AML-193 (cell line): Measurements from ENCODE around the gene PCNX3.

ENCODE experiments used
- DNase-seq, 2 experiments: peaks; one replicate each; lab custom pipeline; 2025; lab: John Stamatoyannopoulos, UW

The PCNX3 gene

DNA sequence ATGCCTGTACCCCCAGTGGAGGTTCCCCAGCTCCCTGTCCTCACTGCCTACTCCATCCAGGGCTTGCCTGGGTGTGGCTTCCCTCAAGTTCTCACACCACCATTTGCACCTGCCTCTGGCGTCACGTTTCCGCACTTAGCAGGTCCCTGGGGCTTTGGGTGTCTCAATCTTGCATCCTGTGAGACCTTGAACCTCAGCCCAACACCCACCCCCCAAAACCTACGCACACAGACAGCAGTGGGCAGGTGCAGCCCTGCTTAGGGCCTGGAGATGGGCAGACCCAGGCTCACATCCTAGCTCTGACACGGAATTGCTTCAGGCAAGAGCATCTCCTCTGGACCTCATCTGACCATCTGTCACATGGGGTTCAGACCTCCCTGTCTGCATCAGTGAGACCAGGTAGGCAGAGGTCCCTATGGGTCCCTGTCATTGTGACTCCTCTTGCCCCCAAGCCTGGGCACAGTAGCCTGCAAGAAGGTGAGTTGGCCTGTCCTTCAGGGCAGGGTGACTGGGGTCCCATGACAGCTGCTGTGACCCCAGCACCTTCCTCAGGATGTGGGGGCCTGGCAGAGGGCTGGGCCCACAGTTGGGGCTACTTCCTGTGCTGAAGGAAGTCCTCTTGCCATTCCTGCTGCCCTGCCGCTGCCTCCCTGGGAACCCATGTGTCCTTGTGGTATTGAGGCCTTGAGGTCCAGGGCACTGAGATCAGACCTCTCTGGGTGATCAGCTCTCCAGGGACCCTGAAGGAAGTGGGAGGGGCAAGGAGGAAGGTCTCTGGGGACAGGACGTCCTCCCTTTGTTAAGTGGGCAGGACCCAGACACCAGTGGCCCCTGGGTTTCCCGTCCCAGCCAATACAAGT lies 24.3 kb downstream of the PCNX3 start:
- DNase-seq: peak; percentile 42 to 49

DNA sequence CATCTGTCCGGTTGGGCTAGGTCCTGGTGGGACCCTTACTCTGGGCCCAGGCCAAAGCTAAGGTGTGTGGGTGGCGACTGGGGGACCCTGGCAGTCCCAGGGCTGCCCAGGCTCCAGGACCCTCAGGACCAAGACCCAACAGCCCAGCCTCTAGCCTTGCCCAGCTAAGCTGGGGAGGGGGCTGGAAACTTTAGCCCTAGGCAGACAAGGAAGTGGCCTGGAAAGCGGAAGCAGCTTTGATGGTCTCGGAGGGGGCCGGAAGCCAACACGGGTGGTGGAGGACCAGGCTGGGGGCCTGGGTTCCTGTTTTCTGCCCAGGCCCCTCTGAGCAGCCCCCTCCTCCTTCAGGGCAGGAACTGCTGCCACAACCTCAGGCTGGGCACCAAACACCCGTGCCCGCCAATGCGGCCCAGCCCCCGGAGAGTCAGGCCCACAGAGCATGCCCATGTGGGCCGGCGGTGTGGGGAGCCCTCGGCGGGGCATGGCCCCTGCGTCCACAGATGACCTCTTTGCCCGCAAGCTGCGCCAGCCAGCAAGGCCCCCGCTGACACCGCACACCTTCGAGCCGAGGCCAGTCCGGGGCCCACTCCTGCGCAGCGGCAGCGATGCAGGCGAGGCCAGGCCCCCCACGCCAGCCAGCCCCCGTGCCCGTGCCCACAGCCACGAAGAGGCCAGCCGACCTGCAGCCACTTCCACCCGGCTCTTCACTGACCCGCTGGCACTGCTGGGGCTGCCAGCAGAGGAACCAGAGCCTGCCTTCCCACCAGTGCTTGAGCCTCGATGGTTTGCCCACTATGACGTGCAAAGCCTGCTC lies 25.1 kb downstream of the PCNX3 start:
- DNase-seq: peak; percentile 84 to 87

GRCh38 chr11:65641297-65642013 lies 25.9 kb downstream of the PCNX3 start:
- DNase-seq: peak in 1 of 2 experiments; percentile 1

DNA sequence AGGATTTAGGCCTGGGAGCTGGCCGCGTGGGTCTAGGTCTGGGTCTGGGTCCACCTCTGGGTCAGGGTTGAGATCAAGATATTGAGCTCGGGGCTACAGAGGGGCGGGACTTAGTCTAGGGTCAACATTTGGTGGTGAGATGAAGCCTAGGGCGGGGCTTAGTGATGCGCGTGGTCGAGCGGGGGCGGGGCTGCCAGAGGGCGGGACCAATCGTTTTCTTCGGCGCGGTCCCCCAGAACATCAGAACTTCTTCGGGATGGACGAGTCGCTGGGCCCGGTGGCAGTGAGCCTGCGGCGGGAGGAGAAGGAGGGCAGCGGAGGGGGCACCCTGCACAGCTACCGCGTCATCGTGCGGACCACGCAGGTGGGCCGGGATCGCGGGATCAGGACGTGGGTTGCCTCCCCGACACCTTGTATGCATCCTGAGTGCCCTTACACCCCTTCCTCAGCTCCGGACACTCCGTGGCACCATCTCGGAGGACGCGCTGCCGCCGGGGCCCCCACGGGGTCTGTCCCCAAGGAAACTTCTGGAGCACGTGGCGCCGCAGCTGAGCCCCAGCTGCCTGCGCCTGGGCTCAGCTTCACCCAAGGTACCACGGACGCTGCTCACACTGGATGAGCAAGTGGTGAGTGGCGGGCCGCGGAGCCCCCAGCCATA lies 26.6 kb downstream of the PCNX3 start:
- DNase-seq: no peak

DNA sequence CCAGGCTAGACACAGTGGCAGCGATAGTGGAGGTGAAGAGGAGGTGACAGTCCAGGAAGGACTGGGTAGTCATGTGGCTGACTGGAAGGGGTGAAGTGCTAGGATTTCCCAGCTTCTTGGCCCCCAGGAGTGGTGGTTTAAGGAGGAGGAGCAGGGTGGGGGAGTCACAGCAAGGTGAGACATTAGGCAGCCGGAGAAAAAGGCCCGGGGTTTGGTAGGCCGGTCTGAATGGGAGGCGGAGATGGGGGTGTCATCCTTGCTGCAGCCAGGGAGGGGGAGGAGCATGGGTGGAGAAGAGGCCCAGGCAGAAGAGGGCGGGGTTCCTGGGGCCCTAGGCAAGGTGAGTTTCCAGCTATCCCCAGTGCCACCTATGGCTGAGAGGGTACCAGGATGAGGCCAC lies 28.4 kb downstream of the PCNX3 start:
- no peak for DNase-seq

DNA sequence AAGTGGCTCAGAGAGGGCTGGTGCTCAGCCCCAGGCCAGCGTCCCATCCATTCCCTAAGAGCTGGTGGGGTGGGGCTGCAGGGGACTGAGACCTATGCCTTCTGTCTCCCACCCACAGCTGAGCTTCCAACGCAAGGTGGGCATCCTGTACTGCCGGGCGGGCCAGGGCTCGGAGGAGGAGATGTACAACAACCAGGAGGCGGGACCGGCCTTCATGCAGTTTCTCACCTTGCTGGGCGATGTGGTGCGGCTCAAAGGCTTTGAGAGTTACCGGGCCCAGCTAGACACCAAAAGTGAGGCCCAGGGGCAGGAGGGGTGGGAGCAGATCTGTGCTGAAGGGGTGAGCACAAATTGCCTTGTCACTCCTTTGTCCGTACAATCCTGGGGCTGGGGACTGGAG lies 29.3 kb downstream of the PCNX3 start:
- DNase-seq: no peak

DNA sequence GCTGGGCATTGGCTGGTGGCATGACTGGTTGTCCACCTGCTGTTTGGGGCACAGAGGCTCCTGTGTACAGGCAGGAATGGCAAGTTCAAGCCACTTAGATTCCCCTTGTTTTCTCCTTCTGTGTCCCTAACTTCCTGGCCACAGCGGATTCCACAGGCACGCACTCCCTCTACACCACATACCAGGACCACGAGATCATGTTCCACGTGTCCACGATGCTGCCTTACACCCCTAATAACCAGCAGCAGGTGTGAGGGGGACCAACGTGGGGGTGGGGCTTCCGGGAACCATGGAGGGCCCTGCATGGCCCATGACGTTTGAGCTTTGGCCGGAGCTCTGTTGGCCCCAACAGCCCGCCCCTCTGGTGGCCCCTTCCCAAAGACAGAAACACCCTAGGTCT lies 30.1 kb downstream of the PCNX3 start:
- DNase-seq: no peak

DNA sequence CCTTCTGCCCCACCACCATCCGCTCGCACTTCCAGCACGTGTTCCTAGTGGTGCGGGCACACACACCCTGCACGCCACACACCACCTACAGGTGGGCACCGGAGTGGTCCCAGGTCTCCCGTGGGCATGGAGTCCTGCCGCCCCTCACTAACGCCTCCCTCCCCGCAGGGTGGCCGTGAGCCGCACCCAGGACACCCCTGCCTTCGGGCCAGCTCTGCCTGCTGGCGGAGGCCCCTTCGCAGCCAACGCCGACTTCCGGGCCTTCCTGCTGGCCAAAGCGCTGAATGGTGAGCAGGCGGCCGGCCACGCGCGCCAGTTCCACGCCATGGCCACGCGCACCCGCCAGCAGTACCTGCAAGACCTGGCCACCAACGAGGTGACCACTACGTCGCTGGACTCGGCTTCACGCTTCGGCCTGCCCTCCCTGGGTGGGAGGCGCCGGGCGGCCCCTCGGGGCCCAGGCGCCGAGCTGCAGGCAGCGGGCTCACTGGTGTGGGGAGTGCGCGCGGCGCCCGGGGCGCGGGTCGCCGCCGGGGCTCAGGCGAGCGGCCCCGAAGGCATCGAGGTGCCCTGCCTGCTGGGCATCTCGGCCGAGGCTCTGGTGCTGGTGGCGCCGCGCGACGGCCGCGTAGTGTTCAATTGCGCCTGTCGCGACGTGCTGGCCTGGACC lies 30.8 kb downstream of the PCNX3 start:
- DNase-seq: no peak

DNA sequence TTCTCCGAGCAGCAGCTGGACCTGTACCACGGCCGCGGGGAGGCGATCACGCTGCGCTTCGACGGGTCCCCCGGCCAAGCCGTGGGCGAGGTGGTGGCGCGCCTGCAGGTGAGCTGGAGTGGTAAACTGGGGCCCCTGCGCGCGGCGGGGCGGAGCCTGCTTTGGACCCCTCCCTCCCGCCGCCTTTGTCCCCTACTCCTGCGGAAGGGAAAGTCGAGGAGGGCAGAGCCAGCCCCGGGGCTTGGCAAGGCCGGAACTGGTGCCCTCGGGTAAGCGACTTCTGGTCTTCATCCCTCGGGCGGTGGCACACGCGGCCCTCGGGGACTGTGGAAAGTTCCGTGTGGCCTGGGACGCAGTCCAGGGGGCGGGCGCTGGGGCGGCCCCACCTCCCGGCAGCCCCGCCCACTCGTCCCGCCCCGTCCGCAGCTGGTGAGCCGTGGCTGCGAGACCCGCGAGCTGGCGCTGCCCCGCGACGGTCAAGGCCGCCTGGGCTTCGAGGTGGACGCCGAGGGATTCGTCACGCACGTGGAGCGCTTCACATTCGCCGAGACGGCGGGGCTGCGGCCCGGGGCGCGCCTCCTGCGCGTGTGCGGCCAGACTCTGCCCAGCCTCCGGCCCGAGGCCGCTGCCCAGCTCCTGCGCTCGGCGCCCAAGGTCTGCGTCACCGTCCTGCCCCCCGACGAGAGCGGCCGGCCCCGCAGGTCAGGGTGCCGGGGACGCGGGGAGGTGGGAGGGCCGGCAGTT lies 31.6 kb downstream of the PCNX3 start:
- no peak for DNase-seq

- no peak for DNase-seq
Measured at GRCh38 chr11:65648997-65649493, 33.5 kb downstream of the PCNX3 start.

DNA sequence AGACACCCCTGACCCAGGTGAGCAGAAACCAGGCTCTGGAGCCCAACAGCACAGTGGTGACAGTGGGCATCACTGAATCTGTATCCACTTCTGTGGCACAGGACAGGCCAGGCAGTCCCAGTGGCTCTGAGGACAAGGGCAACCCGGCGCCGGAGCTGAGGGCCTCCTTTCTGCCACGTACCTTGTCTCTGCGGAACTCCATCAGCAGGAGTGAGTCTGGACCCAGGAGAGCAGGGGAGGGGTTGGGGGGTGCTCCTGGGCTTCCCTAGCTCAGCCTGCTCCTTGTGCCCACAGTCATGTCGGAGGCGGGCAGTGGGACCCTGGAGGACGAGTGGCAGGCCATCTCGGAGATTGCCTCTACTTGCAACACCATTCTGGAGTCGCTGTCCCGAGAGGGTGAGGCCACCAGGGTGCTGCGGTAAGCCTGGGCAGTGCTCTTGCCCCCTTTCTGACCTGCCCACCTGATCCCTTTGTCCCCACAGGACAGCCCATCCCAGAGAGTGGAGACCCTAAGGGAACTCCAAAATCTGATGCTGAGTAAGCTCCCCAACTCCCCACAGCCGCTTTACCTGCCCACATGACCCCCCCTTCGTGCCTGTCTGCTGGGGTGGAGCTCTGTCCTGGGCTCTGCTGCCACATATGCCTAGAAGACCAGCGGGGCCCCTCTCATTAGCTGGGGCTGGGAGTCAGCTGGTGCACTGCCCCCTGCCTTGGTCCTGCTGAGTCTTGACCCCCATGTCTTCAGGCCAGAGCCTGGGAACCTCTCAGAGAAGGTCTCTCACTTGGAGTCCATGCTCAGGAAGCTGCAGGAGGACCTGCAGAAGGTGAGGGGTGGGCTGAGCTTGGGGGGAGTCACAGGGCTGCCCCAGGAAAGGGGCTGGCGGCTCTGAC lies 34.3 kb downstream of the PCNX3 start:
- DNase-seq: no peak

DNA sequence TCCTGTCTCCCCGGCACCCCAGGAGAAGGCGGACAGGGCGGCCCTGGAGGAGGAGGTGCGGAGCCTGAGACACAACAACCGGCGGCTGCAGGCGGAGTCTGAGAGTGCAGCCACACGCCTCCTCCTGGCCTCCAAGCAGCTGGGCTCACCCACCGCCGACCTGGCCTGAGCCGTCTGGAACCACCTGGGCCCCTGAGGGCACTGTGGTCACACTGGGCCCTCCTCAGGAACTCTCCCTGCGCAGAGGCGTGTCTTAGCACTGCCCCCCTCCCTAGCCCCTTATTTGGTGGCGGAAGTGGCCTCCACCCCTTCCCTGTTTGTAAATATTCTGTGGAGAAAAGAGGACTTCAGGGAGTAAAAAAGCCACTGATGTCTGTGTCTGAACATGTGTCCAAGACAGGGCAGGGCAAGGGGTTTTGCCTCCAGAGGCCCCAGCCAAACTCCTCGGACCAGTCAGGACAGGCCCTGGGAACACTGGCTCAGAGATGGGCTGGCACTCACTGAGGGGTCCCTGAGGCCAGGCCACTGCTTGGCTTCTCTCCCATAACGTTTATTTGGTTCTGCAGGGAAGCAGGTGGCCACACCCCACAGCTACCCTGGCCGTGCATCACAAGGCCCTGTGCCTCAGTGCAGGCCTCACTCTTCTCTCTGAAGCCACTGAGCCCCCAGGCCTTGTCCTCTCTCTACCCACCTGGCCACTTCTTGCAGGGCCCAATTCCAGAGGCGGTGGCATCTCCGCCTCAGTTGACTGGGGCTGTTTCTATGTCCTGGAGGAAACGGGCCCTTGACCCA lies 35.2 kb downstream of the PCNX3 start:
- DNase-seq: no peak

- DNase-seq: no peak
Measured at GRCh38 chr11:65651339-65651588, 35.7 kb downstream of the PCNX3 start.

- DNase-seq: no peak
Measured at GRCh38 chr11:65651589-65652510, 36.3 kb downstream of the PCNX3 start.

- DNase-seq: peak; percentile 88 to 89
Measured at GRCh38 chr11:65652511-65653228, 37.1 kb downstream of the PCNX3 start.

- no peak for DNase-seq
Measured at GRCh38 chr11:65653229-65654225, 38.0 kb downstream of the PCNX3 start.
